Inferior parietal cortex (tissue), 1 donor: ENCODE measurements around the gene NET1.

Experiments used
- DNase-seq: peaks from one replicate; pipeline ENCODE4 v3.0.0-alpha.2; 2016; ENCODE audit errors: extremely low spot score

Gene NET1

GRCh38 chr10:5442990-5443370 is 30.6 kb downstream of the NET1 start:
- DNase-seq: no peak

DNA sequence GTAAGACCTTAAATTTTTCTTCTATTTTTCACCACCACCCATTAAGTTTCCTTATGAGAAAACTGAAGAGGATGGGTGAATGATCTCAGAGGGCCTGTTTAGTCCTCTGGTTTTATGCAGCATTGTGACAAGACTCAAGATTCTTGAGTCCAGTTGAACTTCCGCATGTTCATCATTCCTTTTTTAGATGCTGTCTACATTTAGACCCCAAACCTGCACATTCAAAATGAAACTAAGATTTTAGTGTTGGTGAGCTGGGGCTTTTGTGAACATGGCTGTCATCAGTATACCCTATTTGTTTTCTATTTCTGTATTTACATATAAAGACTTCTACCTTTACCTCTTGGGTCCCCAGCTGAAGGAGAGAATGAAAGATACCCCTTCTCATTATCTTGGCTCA is 31.1 kb downstream of the NET1 start:
- DNase-seq: no peak

DNA sequence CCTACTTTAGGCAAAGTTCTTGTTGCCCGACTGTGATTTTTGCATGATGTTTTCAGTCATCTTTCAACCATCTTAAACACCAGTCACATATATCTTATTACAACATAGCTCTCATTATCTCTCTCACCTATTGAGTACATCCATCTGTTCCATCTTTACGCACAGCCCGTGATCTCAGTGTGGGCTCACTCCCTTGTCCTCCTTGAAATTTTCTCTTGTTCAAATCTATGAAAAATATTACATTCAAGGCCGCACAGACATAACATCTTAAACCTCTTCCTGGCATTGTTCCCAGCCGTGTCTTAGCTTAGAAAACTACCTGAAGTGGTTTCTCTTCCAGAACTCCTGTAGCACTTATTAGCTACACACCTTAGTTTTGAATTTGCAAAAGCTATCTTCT is 32.6 kb downstream of the NET1 start:
- DNase-seq: no peak

- peak; percentile 34 for DNase-seq
Measured at GRCh38 chr10:5446390-5446926, 34.1 kb downstream of the NET1 start.

- no peak for DNase-seq
Measured at GRCh38 chr10:5447056-5447455, 34.7 kb downstream of the NET1 start.

- no peak for DNase-seq
Measured at GRCh38 chr10:5447611-5448071, 35.3 kb downstream of the NET1 start.

- DNase-seq: no peak
Measured at GRCh38 chr10:5448333-5449001, 36.1 kb downstream of the NET1 start.

- no peak for DNase-seq
Measured at GRCh38 chr10:5449227-5449626, 36.9 kb downstream of the NET1 start.

GRCh38 chr10:5449823-5450222 is 37.5 kb downstream of the NET1 start:
- DNase-seq: no peak

DNA sequence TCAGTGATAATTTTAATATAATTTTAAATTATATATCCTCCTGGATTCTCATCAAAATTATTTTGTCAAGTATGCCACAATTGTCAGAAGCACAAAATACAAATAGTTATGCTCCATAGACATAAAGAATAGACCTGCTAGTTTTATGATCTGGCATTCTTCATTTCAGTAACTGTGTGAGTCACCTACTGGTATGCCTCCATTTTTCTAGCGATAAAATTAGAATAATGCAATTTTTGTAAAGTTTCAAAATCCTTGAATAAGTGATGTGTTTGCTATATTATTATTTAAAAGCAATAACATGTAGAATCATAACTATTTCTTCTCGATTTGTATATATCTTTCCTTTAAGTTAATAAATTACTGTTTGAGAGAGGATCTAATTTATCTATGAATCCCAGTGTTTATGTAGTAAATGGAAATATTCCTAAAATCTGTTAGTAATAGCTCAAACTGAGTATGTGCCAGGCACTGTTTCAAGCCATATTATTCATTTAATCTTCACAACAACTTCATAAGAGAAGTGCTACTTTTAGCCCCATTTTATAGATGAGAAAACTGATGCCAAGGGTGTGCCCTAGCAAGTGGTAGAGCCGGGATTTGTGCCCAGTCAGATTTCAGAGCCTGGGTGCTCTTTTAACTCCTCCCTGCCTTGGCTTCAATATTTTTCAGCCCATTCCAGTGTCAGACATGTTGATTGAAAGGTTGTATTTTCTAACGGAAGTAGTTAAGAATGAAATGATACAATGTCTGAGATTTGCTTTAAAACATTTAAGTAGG is 38.4 kb downstream of the NET1 start:
- no peak for DNase-seq

- DNase-seq: no peak
Measured at GRCh38 chr10:5453749-5454489, 41.6 kb downstream of the NET1 start.

- no peak for DNase-seq
Measured at GRCh38 chr10:5456563-5456962, 44.2 kb downstream of the NET1 start.

DNA sequence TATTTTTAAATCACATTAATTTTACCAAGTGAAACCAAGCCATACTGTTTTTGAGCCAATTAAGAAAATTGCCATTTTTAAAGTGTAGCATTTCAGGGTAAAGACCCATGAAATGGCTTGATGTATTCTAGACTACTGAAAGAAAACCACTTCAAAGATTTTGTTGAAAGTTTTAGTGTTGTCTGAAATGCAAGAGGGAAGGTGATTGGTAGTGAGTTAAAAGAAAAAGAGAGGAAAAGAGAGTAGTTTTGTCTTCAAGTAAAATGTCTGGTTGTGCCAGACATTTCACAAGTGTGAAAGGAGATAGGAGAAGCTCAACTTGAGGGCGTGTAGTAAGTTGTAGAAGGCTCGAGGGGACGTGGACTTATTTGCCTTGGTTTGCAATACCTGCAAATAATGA is 45.4 kb downstream of the NET1 start:
- no peak for DNase-seq

DNA sequence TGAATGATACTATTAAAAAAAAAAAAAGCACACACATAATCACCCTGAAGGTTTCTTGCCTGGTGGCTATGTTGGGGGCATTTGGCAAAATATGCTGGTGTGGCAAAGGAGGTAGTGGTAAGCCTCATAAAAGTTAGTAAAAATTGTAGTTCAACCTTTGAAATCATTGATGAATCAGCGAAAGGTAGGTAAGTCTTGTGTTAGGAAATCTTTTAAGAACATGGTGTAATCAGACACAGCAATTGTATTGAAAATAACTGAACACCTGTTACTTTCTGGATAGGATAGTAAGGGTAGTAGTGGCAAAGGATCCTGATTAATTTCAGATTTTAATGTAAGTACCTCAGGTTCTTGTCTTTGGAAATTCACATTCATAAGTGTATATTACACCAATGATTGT is 46.1 kb downstream of the NET1 start:
- DNase-seq: no peak

DNA sequence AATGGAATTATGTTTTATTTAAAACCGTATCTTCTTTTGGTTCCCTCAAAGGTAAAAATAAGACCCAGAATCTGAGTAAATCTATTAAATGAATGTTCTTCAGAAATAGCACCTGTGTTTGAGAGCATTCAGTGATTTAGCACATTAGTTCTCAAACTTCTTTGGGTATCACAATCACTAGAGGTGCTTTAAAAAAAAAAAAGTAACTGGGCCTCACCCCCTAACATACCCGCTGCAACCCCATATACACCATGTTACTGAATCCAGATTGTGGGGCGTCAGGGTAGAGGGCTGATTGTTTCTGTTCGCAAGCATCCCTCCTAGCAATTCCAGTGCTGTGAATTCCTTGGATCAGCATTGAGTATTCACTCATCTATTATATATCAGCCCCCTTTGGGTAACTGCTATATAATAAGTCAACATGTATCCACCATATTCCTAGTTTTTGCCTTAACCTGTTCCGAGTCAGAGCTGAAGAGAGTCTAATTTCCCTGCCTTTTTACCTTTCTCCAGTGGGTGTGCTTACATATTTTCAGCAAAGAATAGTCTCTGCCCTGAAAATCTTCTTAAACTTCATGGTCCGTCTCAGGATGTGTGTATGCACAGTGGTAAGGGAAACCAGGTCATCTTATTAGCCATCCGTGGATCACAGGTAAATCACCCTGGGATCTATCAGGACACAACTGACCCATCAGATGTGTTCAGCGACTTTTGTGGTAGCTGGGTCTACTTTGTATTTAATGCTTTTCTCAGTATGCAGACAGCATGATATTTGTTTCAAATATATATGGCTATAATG is 46.8 kb downstream of the NET1 start:
- DNase-seq: no peak

- no peak for DNase-seq
Measured at GRCh38 chr10:5460468-5461202, 48.3 kb downstream of the NET1 start.

DNA sequence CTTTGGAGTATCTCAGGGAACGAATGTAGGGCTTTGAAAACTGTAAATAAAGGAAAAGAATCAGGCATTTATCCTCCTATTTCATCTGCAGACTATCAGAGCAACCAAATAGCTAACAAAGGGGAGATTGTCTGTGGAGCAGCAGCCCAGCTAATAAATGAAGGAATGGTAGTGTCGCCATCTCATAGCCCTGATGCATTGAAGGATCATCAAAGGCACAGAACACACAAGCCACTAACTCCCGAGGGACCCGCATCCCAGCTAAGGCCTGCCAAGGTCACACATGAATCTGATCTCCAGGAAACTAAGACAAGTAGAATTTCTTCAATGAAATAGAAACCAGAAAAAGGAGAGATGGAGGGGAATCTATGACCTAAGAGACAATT is 48.8 kb downstream of the NET1 start:
- DNase-seq: no peak

DNA sequence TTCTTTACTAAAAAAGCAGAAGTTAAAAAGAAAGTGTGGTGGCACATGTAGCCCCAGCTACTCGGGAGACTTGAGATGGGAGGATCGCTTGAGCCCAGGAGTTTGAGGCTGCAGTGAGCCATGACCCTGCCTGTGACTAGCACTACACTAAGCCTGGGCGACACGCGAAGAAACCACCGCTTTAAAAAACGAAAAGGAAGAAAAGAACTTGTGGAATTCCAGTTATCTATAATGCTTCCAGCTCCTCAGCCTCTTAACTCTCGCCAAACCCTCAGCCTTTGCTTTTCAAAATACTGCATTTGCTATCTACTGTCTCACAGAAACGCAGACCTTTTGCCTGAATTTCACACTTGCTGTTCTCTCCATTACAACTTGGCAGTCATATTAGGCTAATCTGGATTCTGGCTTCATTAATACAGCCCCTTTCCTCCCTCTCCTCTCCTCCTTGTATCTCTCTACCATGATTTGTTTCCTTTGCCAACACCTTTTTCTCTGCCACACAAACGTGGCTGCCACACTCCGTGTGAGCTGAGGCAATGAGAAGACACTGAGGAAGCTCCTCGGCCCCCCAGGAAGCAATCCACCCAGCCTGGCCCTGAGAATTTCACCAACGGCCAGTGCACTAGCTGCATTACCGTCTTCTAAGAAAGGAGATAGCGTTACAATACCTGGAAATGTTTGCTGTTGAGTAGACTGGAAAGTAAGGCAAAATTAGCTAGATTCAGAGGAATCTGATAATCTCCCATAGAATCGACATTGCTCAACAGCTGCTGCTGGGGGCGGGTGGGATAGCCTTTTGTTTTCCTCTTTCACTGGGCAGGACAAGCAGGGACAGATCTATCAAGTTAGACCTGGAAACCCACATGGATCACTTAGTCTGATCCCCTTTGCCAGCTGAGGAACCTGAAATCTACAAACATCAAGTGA is 49.8 kb downstream of the NET1 start:
- DNase-seq: no peak

- DNase-seq: no peak
Measured at GRCh38 chr10:5462841-5463293, 50.5 kb downstream of the NET1 start.

DNA sequence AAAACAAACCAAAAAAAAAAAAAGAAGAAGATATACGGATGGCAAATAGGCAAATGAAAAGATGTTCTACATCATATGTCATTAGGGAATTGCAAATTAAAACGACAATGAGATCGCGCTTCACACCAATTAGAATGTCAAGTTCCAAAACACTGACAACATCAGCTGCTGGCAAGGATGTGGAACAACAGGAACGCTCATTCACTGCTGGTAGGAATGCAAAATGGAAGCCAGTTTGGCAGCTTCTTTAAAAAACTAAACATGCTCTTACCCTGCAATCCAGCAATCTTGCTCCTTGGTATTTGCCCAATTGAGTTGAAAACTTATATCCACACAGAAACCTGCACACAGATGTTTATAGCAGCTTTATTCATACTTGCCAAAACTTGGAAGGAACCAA is 52.2 kb downstream of the NET1 start:
- no peak for DNase-seq
